Astrocyte (in vitro differentiated cells and primary cell): ENCODE data around the gene PTTG1.

Experiments used
- CTCF ChIP-seq: IDR thresholded peaks from 2 replicates; pipeline ENCODE4 v1.5.1; 2011; ENCODE audit warnings: low read depth, mild to moderate bottlenecking, inconsistent platforms, low read length, moderate library complexity; ENCODE audit not compliant: insufficient read depth
- EZH2 ChIP-seq: IDR thresholded peaks from 2 replicates; pipeline ENCODE4 v1.6.1; 2012; ENCODE audit warnings: mild to moderate bottlenecking, low read length, inconsistent platforms; ENCODE audit not compliant: insufficient read depth

DNA sequence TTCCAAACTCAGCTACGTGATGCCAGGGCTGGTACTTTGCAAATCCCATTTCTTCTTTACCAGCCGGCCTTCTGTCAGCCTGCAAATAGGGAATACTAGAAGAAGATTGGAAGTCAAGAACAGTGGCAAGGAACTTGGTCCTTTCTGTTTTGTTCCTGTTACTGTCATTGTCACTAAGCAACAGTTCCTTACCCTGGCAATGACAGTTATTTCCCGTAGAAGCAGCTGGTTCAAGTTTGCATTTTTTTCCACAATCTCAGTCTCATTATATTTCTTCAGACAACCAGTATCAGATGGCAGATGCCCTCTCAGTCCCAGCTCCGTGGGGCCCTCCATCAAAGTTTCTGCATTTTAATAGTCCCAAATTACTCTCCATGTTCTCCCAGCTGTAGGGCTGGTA lies 42.1 kb upstream of the PTTG1 start:
- no peak for TF ChIP-seq EZH2
- TF ChIP-seq CTCF: no peak
